Tibial nerve (tissue), 4 donors: ENCODE data around the gene TCP11L2. TPM values are rescaled to one million over a fixed set of nuclear protein-coding genes. Genes with fewer than 3 reads are reported as not detected.
"Not testable (repeated sequence)": the region's sequence is repeated elsewhere in the genome, so short reads cannot be mapped to it uniquely, and the experiment has no call there.

Experiments
- DNase-seq, 2 donors: peaks; one replicate each; pipeline ENCODE4 v3.0.0-alpha.2; 2019; ENCODE audit warnings: low spot score in 2 of 2
- H3K27ac ChIP-seq, 4 donors: fragments of 200-600 bp; sonication (generic) in 3 of 4; one replicate each; pipeline ENCODE4 v1.5.1; 2017 to 2019; ENCODE audit warnings: mild to moderate bottlenecking in 1 of 4
- H3K27me3 ChIP-seq, 2 donors: fragments of 200-600 bp; sonication (generic) in 1 of 2; one replicate each; pipeline versions ENCODE4 v1.5.1 to v1.6.0; 2017 to 2019
- H3K36me3 ChIP-seq, 3 donors: fragments of 200-600 bp; sonication (generic); one replicate each; pipeline ENCODE4 v1.5.1; 2018 to 2019
- H3K4me1 ChIP-seq, 4 donors: fragments of 200-600 bp; sonication (generic) in 3 of 4; one replicate each; pipeline ENCODE4 v1.5.1; 2017 to 2019
- H3K4me3 ChIP-seq, 4 donors: fragments of 200-600 bp; sonication (generic) in 3 of 4; one replicate each; pipeline ENCODE4 v1.5.1; 2017 to 2019; ENCODE audit warnings: mild to moderate bottlenecking in 1 of 4, moderate library complexity in 1 of 4
- H3K9me3 ChIP-seq, 4 donors: fragments of 200-600 bp; sonication (generic) in 3 of 4; one replicate each; pipeline ENCODE4 v1.5.1; 2017 to 2019
- EP300 ChIP-seq, 2 donors: sonication (generic); formaldehyde crosslinking; IDR thresholded peaks; one replicate each; pipeline ENCODE4 v1.6.1; 2017; ENCODE audit warnings: antibody characterized with exemption in 2 of 2, mild to moderate bottlenecking in 1 of 2
- POLR2A ChIP-seq, 2 donors: fragments of 450-650 bp; IDR thresholded peaks; one replicate each; pipeline ENCODE4 v1.6.1; 2017; ENCODE audit warnings: antibody characterized with exemption in 2 of 2, mild to moderate bottlenecking in 2 of 2, moderate library complexity in 2 of 2
- WGBS, 2 donors: methylation state at CpG; one replicate each; pipeline ENCODE4 v1.1.5; 2018; 5-methylcytosine and 5-hydroxymethylcytosine counted together
- total RNA-seq, 4 donors: library from RNA; depleted of rRNA; stranded (reverse); fragments of >200 nt; gene quantifications; one replicate each; pipeline ENCODE4 v1.1.0, GENCODE V29; 2016
- TF ChIP-seq, protein P1 (sequence below), 5 experiments: fragments of 200-600 bp in 3 of 5; fragments of 450-650 bp in 2 of 5; sonication (generic) in 3 of 5; IDR thresholded peaks; one replicate each; pipeline ENCODE4 v1.5.1; 2016 to 2019; ENCODE audit warnings: antibody characterized with exemption in 5 of 5, mild to moderate bottlenecking in 3 of 5, moderate library complexity in 2 of 5

The TCP11L2 gene
- total RNA-seq, 4 donors from 2014 or later: 21.6 to 34.9 (median 29.8) TPM

DNA sequence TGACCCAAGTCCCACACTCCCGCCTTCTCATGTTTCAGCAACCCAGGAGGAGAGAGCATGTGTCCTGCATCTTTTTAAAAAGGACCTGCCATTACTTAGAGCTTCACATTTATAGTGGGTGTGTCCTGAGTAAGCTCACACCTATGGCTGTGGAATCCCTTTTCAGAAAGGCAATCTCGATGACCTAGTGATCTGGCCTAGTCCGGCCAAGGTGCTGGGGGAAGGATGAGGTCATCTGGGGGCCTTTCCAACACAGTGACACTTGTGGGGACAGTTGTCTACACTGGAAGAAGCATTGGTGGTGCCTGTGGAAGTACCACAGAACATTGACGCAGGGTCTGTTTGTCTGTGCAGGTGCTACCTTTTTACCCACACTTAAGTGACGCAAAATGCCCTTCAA is 8.2 kb downstream of the TCP11L2 start:
- H3K36me3 ChIP-seq: peaks cover 2 to 33% (median 6%) of the 10 kb centered on the region in 3 donors
- no peak overlapping the region for H3K27ac ChIP-seq
- DNase-seq: no peak
- H3K9me3 ChIP-seq: no peaks in the 10 kb centered on the region
- H3K4me1 ChIP-seq: peaks cover 0 to 62% (median 12%) of the 10 kb centered on the region in 4 donors
- TF ChIP-seq EP300 (IDR thresholded peaks at IDR 0.05) (no peak), POLR2A (IDR thresholded peaks at IDR 0.05) (no peak)
- TF ChIP-seq, protein P1, sequence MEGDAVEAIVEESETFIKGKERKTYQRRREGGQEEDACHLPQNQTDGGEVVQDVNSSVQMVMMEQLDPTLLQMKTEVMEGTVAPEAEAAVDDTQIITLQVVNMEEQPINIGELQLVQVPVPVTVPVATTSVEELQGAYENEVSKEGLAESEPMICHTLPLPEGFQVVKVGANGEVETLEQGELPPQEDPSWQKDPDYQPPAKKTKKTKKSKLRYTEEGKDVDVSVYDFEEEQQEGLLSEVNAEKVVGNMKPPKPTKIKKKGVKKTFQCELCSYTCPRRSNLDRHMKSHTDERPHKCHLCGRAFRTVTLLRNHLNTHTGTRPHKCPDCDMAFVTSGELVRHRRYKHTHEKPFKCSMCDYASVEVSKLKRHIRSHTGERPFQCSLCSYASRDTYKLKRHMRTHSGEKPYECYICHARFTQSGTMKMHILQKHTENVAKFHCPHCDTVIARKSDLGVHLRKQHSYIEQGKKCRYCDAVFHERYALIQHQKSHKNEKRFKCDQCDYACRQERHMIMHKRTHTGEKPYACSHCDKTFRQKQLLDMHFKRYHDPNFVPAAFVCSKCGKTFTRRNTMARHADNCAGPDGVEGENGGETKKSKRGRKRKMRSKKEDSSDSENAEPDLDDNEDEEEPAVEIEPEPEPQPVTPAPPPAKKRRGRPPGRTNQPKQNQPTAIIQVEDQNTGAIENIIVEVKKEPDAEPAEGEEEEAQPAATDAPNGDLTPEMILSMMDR (IDR thresholded peaks at IDR 0.05): no peak
- no peaks in the 10 kb centered on the region for H3K27me3 ChIP-seq
- WGBS, 2 donors: 80 to 90% methylated on average over 5 of the region's 5 CpGs
- no peak overlapping the region for H3K4me3 ChIP-seq

DNA sequence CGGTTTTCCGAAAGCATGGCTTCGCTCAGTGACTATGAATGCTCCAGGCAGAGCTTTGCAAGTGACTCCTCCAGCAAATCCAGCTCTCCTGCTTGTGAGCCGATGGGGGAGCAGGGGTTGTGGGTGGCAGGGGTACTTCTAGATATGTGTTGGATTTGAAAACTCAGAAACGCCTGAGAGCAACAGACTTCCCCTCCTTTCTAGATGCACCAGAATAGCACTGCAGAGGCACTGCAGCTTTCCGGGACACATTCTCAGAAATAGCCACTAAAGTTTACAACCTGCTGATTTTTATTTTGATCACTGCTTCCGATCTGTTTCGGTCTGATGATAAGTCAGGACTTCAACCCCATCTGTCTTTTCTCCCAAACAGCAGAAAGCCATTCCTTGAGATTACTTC is 8.6 kb downstream of the TCP11L2 start:
- Histone ChIP-seq H3K27ac (no peak overlapping the region), H3K9me3 (no peaks in the 10 kb centered on the region), H3K36me3 (peaks cover 2 to 38% (median 8%) of the 10 kb centered on the region in 3 donors), H3K27me3 (no peaks in the 10 kb centered on the region), H3K4me1 (peaks cover 0 to 58% (median 10%) of the 10 kb centered on the region in 4 donors), H3K4me3 (no peak overlapping the region)
- WGBS, 2 donors: 72 to 82% methylated on average over 8 of the region's 8 CpGs
- TF ChIP-seq, protein P1 (IDR thresholded peaks at IDR 0.05): no peak
- no peak for TF ChIP-seq POLR2A (IDR thresholded peaks at IDR 0.05)
- TF ChIP-seq EP300 (IDR thresholded peaks at IDR 0.05): no peak
- no peak for DNase-seq

DNA sequence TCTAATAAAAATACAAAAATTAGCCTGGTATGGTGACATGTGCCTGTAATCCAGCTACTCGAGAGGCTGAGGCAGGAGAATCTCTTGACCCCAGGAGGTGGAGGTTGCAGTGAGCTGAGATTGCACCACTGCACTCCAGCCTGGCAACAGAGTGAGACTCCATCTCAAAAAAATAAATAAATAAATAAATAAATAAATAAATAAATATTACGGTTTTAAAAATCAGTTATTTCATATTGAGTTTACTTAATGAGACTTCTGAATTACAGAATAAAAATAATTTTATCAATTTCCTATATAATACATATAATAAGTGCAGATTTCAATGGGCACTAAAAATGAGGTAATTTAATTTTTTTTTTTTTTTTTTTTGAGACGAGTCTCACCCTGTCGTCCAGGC is 10.9 kb downstream of the TCP11L2 start:
- H3K9me3 ChIP-seq, H3K4me3 ChIP-seq, H3K27me3 ChIP-seq, DNase-seq, H3K27ac ChIP-seq: not testable (repeated sequence)
- H3K4me1 ChIP-seq: peaks cover 0 to 35% (median 9%) of the 10 kb centered on the region in 4 donors
- 66 to 80% methylated on average over 4 of the region's 4 CpGs for WGBS, 2 donors
- H3K36me3 ChIP-seq: peaks cover 2 to 61% (median 8%) of the 10 kb centered on the region in 3 donors

DNA sequence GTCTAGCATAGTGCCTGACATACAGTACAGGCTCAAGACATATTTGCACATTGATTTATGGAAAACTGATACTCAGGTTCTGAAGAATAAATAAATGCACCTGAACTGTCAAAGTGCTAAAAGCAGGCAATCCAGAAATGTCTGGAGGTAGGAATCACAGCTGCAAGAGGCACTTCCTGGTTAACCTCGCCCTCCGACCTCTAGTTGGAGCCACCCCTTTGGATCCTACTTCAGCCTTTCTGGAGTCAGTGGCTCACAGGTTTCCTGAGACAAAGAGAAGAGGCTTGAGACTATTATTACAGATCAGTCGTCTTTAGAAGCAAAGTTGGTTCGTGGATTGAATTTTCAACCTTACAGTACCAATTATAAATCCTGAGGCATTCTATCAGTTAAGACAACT is 13.0 kb downstream of the TCP11L2 start:
- H3K4me1 ChIP-seq: peaks cover 0 to 14% (median 0%) of the 10 kb centered on the region in 4 donors
- TF ChIP-seq EP300 (IDR thresholded peaks at IDR 0.05): no peak
- no peak for TF ChIP-seq POLR2A (IDR thresholded peaks at IDR 0.05)
- TF ChIP-seq, protein P1 (IDR thresholded peaks at IDR 0.05): no peak
- 80 to 92% methylated on average over 4 of the region's 4 CpGs for WGBS, 2 donors
- no peak overlapping the region for H3K4me3 ChIP-seq
- peaks cover 2 to 81% (median 10%) of the 10 kb centered on the region in 3 donors for H3K36me3 ChIP-seq
- H3K27ac ChIP-seq: no peak overlapping the region
- H3K27me3 ChIP-seq: no peaks in the 10 kb centered on the region
- no peaks in the 10 kb centered on the region for H3K9me3 ChIP-seq
- DNase-seq: no peak

DNA sequence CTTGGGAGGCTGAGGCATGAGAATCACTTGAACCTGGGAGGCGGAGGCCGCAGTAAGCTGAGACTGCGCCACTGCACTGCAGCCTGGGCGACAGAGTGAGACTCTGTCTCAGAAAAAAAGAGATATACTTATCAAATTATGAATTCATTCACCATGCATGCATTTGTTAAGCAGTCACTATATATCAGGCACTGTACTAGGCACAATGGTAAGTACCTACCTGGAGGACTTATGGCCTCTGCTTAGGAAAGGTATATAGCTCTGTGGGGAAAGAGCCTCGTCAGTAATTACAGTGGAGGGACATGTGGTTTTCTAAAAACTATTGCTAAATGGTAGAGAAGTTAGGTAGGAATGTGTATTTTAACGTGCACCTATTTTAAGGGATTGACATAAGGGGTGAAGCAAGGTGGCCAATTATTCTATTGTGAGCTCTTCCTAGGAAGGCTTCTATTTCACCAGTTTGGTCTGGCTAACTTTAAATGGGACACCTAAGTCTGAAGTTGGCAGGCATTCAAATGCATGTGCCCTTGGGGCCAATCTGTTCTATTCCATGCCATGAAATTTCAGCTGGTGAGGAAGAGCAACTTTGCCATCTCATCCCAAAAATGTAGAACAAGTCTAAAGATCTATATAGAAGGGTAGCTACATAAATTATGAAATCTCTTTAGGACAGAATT is 15.0 kb downstream of the TCP11L2 start:
- Histone ChIP-seq H3K4me1 (no peaks in the 10 kb centered on the region), H3K4me3 (no peak overlapping the region), H3K27me3 (no peaks in the 10 kb centered on the region), H3K27ac (no peak overlapping the region), H3K9me3 (no peaks in the 10 kb centered on the region), H3K36me3 (peaks cover 2 to 89% (median 24%) of the 10 kb centered on the region in 3 donors)
- DNase-seq: no peak
- WGBS, 2 donors: 96 to 98% methylated on average over 6 of the region's 6 CpGs
- TF ChIP-seq, protein P1 (IDR thresholded peaks at IDR 0.05): no peak
